Ectodermal cell (in vitro differentiated cells): ENCODE data around the gene ANKRD33B.
"Not testable (repeated sequence)": the region's sequence is repeated elsewhere in the genome, so short reads cannot be mapped to it uniquely, and the experiment has no call there.

ENCODE experiments used
- H3K27ac ChIP-seq: 2 replicates; pipeline ENCODE4 v1.7.0; 2013; ENCODE audit warnings: mild to moderate bottlenecking, low read depth, low read length; ENCODE audit not compliant: insufficient read depth, poor library complexity, severe bottlenecking
- H3K27me3 ChIP-seq: 2 replicates; pipeline ENCODE4 v1.7.0; 2013; ENCODE audit warnings: mild to moderate bottlenecking, low read length; ENCODE audit not compliant: insufficient read depth, control insufficient read depth, poor library complexity, severe bottlenecking
- H3K36me3 ChIP-seq: one replicate; pipeline ENCODE4 v1.7.0; 2013; ENCODE audit warnings: low read length; ENCODE audit not compliant: control insufficient read depth, insufficient read depth
- H3K4me1 ChIP-seq: one replicate; pipeline ENCODE4 v1.7.0; 2013; ENCODE audit warnings: low read length; ENCODE audit not compliant: control insufficient read depth, insufficient read depth
- H3K4me3 ChIP-seq: 2 replicates; pipeline ENCODE4 v1.7.0; 2013; ENCODE audit warnings: low read depth, low read length, control low read depth; ENCODE audit not compliant: insufficient read depth
- H3K9me3 ChIP-seq: 2 replicates; pipeline ENCODE4 v1.7.0; 2013; ENCODE audit warnings: mild to moderate bottlenecking, low read length, moderate library complexity; ENCODE audit not compliant: control insufficient read depth
- WGBS, 2 experiments: methylation state at CpG; one replicate each; pipeline ENCODE4 v1.1.7; 2013; ENCODE audit warnings: missing lambda C conversion rate in 2 of 2; 5-methylcytosine and 5-hydroxymethylcytosine counted together

ANKRD33B gene

DNA sequence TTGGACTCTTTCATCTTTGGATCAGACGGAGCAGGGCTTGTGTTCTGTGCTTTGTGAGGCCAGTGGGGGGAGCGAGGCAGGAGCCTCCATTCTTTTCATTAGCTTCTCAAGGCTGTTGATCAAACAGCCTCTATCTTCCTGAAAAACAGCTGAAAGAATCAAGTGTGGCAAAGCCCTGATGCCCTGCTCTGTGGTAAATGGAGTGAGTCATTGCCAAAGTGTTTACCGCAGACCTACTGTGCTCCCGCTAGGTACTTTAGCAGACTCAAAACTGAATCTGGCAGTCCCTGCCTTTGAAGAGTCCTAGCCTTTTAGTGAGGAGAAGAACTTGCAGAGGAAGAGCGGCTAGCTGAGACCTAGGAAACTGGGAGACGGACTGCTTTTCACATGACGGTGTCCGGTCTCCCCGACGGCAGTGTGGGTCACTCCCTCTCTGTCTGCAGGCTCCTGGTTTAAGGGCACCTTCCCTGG lies 3.3 kb downstream of the ANKRD33B start:
- H3K9me3 ChIP-seq, result no peaks in the 10 kb centered on the region
- H3K27ac ChIP-seq, result no peak overlapping the region
- H3K4me3 ChIP-seq, result no peak overlapping the region
- H3K4me1 ChIP-seq, result peaks cover 16% of the 10 kb centered on the region
- peaks cover 71% of the 10 kb centered on the region for H3K27me3 ChIP-seq
- H3K36me3 ChIP-seq, result no peaks in the 10 kb centered on the region
- WGBS, 2 experiments, result 40 to 41% methylated on average over 10 of the region's 10 CpGs

DNA sequence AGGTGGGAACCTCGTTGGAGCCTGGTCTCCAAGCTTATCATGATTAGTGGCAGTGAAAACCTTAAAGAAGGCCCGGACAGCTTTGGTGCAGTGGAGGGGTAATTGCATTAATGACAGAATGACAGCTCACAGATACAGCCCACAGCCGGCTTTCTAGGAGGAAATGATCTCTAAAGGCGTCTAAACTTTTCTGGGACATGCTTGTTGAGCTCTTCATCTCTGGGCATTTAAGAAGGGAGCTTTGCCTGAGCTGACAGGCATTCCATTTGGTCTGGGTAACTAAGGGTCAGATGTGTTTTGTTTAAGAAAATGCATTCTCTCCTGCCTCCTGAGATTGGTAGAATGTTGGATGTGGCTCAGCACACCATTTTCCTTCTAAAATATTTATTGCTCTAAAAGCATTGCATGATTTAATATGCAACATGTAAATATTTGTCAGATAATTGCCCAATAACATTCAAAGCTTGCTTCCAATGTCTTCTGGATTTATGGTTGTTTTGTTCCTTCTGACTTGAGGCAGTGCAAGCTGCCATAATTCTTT lies 4.0 kb downstream of the ANKRD33B start:
- 71 to 72% methylated on average over 4 of the region's 4 CpGs for WGBS, 2 experiments
- Histone ChIP-seq H3K4me1 (peaks cover 16% of the 10 kb centered on the region), H3K27ac (no peak overlapping the region), H3K36me3 (no peaks in the 10 kb centered on the region), H3K9me3 (no peaks in the 10 kb centered on the region), H3K27me3 (peaks cover 64% of the 10 kb centered on the region), H3K4me3 (no peak overlapping the region)

DNA sequence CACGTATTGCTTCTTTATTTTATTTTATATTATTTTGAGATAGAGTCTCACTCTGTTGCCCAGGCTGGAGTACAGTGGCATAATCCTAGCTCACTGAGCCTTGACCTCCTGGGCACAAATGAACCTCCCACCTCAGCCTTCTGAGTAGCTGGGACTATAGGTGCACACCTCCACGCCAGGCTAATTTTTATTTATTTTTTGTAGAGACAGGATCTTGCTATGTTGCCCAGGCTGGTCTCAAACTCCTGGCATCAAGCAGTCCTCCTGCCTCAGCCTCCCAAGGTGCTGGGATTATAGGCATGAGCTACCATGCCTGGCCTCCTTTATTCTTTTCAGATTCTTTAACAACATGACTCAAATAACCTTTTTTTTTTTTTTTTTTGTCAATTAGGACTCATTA lies 6.7 kb downstream of the ANKRD33B start:
- 94% methylated on average over 2 of the region's 2 CpGs for WGBS, 2 experiments
- H3K9me3 ChIP-seq, H3K36me3 ChIP-seq, H3K4me3 ChIP-seq, H3K27ac ChIP-seq, H3K4me1 ChIP-seq: not testable (repeated sequence)
- peaks cover 37% of the 10 kb centered on the region for H3K27me3 ChIP-seq

DNA sequence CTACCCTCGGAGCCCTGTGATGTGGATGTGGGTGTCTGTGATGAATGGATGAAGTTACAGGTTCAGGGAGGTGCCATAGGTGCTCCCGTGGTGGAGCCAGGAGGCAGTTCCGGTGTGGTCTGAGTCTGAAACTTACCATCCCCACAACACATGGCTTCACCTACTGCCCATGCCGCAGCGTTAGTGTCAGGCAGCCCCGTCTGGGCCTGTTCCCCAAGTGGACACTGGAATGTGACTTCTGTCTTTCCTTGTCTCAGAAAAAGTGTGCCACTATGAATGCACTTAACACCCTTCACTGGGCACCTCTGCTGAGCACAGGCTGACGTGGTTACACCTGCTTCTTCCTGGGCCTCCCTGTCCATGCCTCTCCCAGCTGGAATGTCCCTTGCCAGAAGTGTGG lies 8.6 kb downstream of the ANKRD33B start:
- Histone ChIP-seq H3K4me1 (peaks cover 4% of the 10 kb centered on the region), H3K27me3 (peaks cover 18% of the 10 kb centered on the region), H3K9me3 (no peaks in the 10 kb centered on the region), H3K36me3 (no peaks in the 10 kb centered on the region), H3K27ac (no peak overlapping the region), H3K4me3 (no peak overlapping the region)
- WGBS, 2 experiments, result 94 to 97% methylated on average over 7 of the region's 7 CpGs

DNA sequence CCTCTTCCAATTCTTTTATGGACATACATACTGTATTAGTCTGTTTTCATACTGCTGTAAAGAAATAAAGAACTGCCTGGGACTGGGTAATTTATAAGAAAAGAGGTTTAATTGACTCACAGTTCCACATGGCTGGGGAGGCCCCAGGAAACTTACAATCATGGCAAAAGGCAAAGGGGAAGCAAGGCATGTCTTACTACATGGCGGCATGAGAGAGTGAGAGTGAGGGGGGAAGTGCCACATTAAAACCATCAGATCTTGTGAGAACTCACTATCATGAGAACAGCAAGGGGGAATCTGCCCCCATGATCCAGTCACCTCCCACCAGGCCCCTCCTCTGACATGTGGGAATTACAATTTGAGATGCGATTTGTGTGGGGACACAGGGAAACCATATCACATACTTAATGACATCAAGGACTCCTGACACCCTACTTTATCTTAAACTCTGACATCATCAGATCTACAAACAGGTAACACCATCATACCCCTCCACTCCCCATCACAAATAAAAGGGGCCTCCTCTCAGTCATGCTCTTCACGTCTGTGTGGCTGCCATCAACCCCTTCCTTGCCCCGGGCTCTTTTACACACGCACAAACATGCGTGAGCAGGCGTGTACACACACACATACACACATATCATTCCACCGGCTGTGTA lies 9.7 kb downstream of the ANKRD33B start:
- H3K4me1 ChIP-seq, result no peaks in the 10 kb centered on the region
- no peaks in the 10 kb centered on the region for H3K36me3 ChIP-seq
- WGBS, 2 experiments, result 93 to 96% methylated on average over 6 to 8 of the region's 8 CpGs
- H3K4me3 ChIP-seq, result no peak overlapping the region
- H3K9me3 ChIP-seq, result no peaks in the 10 kb centered on the region
- H3K27me3 ChIP-seq, result peaks cover 6% of the 10 kb centered on the region
- H3K27ac ChIP-seq, result no peak overlapping the region

DNA sequence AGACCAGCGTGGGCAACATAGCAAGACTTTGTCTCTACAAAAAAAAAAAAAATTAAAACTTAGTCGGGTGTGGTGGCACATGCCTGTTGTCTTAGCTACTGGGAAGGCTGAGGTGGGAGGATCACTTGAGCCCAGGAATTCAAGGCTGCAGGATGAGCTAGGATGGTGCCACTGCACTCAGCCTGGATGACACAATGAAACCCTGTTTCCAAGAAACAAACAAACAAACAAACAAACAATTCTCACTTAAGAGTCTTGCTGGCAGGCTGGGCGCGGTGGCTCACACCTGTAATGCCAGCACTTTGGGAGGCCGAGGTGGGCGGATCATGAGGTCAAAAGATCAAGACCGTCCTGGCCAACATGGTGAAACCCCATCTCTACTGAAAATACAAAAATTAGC lies 11.0 kb downstream of the ANKRD33B start:
- not testable (repeated sequence) for H3K4me1 ChIP-seq, H3K27me3 ChIP-seq, H3K4me3 ChIP-seq, H3K9me3 ChIP-seq, H3K36me3 ChIP-seq, H3K27ac ChIP-seq
- 94 to 95% methylated on average over 3 of the region's 7 CpGs for WGBS, 2 experiments

DNA sequence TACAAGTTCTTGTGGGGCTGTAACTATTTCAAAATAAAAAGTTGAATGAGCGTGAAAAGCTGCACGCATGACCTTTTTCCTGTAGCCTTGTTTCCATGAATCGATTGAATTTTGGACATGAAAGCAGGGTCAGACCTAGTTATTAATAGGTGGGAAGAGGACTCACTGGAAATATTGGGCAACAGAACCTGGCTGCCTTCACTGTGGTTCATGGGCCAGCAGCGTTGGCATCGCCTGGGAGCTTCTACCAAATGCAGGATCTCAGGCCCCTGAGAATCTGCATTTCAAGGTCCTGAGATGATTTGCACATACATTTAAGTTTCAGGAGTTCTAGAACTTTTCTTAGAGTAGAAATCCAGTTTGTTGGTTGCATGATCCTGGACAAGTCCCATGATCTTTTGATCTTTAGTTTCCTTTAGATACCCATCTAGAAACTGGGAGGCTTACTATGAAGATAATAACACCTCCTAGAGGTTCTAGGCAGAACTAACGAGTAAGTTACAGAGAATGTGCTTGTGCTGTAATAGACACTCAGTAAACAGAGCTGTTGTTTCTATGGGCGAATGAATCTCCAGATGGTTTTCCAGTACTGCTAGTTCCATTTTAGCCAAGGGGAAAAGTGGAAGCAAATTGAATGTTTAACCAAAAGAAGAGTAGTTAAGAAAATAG lies 12.4 kb downstream of the ANKRD33B start:
- no peak overlapping the region for H3K27ac ChIP-seq
- H3K4me3 ChIP-seq, result no peak overlapping the region
- H3K4me1 ChIP-seq, result no peaks in the 10 kb centered on the region
- WGBS, 2 experiments, result 93 to 95% methylated on average over 7 of the region's 7 CpGs
- H3K27me3 ChIP-seq, result no peaks in the 10 kb centered on the region
- no peaks in the 10 kb centered on the region for H3K9me3 ChIP-seq
- H3K36me3 ChIP-seq, result no peaks in the 10 kb centered on the region

DNA sequence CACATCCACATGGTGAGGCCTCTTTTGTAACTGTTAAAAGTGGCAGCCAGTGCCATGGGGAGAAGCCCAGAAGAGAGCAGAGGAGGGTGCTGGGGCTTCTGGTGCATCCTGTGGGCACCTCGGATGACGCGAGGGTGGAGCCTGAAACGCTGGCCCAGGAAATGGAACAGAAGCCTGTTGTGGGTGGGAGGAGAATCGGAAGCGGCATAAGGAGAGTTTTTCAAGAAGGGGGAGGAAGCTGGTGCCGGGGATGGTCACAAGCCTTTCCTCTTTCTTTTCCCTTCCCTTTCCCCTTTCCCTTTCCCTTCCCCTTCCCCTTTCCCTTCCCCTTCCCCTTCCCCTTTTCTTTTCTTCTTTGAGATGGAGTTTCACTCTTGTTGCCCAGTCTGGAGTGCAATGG lies 12.9 kb downstream of the ANKRD33B start:
- Histone ChIP-seq H3K27me3 (no peaks in the 10 kb centered on the region), H3K9me3 (no peaks in the 10 kb centered on the region), H3K36me3 (no peaks in the 10 kb centered on the region), H3K27ac (no peak overlapping the region), H3K4me1 (no peaks in the 10 kb centered on the region), H3K4me3 (no peak overlapping the region)
- WGBS, 2 experiments, result 88% methylated on average over 7 of the region's 7 CpGs

DNA sequence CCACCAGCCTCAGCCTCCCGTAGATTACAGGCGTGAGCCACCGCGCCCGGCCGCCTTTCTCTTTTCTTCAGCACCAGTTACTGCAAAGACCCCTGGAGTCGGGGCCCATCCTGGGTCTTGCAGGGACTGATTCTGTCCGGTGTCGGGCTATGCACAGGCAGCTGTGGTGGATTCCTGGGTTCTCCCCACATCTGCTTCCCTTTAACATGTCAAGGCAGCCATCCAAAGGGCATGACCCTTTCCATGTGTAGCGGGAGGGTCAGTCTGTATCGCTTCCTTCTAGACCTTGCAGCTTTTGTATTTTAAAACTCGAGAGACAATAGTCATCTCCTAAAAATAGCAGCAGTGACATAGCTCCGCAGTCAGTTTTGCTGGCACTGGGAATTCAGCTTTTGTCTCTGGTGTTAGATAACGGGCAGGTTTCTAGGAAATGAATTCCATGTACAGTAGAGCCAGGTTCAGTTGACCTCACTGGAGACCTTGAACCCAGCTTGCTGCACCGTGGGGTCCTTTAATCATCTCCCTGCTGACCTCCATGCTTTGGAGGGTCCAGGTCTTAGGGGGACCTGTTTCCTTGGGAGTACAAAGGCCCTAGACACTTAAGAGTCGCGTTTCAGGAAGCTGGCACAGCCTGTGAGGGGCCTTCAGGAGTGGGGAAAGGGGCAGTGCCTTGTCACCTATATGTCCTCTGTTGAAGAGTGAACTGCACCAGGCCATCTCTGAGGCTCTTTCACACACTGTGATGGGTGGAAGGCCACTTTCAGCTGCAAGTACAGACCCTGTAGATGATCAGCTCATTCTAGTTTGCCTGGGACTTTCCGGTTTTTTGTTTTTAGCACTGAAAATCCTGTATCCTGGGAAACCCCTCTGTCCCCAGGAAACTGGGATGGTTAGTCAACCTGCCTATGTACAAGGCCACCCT lies 13.8 kb downstream of the ANKRD33B start:
- no peak overlapping the region for H3K4me3 ChIP-seq
- no peaks in the 10 kb centered on the region for H3K9me3 ChIP-seq
- H3K27ac ChIP-seq, result no peak overlapping the region
- H3K27me3 ChIP-seq, result no peaks in the 10 kb centered on the region
- WGBS, 2 experiments, result 83 to 84% methylated on average over 18 of the region's 18 CpGs
- no peaks in the 10 kb centered on the region for H3K4me1 ChIP-seq
- no peaks in the 10 kb centered on the region for H3K36me3 ChIP-seq

DNA sequence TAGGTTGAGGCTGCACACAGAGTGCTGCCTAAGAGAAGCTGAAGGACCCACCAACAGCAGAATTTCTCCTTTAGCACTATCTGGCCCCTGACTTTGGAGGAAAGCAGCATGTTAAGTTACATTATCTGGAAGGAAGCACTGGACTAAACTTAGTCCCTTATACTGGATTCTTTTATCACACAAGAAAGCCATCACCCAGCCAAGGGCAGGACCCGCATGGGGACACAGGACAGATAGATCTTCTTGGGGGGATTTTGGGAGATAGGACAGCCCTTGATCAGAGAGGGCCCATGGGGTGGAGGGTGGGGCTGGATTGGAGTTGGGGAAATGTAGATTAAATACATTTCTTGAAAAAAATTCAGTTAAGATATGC lies 14.4 kb downstream of the ANKRD33B start:
- 91 to 93% methylated on average over 1 of the region's 1 CpG for WGBS, 2 experiments
- Histone ChIP-seq H3K4me3 (no peak overlapping the region), H3K36me3 (no peaks in the 10 kb centered on the region), H3K27ac (no peak overlapping the region), H3K4me1 (no peaks in the 10 kb centered on the region), H3K9me3 (no peaks in the 10 kb centered on the region), H3K27me3 (no peaks in the 10 kb centered on the region)
